NOMO-1 treated with DMSO at 0.1 percent for 48 hours (cell line): ENCODE data around the gene VPS36.
"Not testable (repeated sequence)": the region's sequence is repeated elsewhere in the genome, so short reads cannot be mapped to it uniquely, and the experiment has no call there.

ENCODE experiments used
- DNase-seq: peaks from one replicate; lab custom pipeline; 2025; ENCODE audit not compliant: unreplicated experiment; lab: John Stamatoyannopoulos, UW

The VPS36 gene

DNA sequence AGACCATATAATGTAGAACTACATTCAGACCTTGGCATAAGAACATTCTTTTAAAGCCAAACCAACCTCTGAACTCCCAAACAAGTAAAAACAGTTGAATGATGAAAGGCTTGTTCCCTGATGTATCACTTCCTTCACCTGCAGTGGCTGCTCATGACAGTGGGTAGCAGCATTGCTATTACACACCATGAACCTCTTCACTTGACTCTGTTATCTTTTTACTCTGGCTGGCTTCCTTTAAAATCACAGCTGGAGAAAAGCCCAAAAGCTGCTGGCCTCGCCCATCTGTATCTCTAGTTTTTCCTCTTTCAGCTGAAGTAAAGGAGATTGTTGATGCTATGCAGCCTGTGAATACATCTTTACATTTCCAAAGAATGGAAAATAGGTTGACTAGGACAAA lies 67.1 kb downstream of the VPS36 start:
- no peak for DNase-seq

DNA sequence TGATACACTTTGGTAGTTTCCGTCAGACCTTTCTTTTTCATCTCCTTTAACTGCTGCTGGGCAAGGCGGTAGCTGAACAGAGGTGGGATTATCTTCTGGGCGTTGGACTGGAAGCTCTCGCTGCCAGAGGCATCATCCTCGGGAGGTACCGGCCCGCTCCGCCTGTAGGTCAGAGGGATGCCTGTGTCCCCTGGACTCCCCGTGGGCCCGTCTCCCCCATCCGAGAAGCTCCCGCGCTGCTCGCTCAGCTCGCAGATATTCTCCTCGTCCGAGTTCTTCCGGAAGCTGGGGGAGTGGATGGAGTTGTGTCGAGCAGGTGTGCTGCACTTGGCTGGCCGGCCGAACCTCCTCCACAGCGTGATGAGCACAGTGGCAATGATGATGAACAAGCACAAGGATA lies 72.1 kb downstream of the VPS36 start:
- DNase-seq, result no peak

DNA sequence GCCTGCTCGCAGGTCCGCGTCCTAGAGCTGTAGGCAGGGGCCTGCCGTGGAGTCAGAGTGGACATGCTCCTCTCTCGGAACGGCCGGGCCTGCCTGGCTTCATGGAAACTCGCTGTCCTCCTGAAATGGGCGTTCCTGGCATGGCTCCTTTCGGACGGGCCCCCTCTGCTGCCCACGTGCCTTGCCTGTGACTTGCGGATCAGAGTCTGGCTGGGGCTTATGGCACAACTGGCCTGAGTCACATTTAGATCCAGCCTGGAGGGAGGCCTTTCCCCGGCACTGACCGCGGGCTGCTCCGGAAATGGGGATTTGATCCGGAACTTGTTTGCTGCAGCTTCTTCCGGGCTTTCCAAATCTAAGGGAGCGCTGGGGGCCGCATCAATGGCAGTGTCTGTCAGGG lies 72.5 kb downstream of the VPS36 start:
- no peak for DNase-seq

DNA sequence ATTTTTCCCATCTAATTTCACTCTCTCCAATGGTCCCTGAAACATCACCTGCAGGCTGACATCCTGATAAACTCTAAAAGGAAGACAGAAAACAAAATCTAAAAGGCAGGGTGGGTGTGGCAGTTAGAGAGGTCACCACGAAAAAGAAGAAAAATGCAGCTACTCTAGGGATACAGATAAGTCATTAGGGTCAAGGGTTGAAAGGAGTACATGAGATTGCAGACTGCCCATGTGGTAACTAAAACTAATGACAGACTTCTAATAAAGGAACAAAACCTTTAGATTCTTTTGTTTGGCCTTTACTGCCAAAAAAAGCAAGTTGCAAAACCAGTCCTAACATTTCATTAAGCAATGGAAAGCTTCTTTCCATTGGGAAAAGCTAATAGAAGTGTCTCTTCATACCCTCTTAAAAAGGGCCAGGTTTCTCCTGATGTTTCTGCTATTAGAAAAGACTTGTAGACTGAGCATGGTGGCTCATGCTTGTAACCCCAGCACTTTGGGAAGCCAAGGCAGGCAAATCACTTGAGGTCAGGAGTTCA lies 75.5 kb downstream of the VPS36 start:
- no peak for DNase-seq

DNA sequence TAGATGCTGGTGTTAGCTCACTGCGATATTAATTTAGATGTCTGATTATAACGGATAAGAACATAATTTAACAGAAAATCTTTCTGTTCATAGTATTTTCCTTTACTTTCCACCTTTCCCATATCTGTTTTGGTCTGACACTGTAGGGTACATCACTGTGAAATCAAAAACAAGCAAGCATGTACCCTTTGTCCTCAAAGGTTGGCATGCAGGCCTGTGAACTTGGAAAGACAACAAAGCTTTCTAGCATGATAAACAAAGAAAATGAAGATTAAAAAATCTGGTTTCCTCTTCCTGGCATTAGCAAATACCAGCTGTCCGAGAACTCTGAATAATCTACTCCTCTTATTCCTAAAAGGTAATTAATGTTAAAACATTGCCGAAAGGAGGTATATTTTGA lies 76.0 kb downstream of the VPS36 start:
- no peak for DNase-seq

DNA sequence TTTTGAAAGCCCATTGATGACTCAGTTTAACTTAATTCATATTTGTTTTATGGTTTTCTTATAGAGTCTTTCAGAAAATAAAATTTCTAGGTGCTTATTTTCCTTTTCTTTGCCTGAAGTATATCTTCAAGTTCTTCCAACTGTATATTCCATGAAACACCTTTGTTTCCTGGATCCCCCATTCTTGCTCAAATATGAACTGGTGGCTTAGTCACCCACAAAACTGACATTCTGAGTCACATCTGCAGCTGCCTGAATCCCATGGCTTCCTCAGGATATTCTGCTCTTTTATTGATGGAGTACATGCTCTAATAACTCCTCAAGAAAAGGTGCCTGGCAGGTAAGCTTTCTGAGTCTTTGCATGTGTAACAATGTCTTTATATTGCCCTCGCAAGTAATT lies 77.2 kb downstream of the VPS36 start:
- DNase-seq, result not testable (repeated sequence)

DNA sequence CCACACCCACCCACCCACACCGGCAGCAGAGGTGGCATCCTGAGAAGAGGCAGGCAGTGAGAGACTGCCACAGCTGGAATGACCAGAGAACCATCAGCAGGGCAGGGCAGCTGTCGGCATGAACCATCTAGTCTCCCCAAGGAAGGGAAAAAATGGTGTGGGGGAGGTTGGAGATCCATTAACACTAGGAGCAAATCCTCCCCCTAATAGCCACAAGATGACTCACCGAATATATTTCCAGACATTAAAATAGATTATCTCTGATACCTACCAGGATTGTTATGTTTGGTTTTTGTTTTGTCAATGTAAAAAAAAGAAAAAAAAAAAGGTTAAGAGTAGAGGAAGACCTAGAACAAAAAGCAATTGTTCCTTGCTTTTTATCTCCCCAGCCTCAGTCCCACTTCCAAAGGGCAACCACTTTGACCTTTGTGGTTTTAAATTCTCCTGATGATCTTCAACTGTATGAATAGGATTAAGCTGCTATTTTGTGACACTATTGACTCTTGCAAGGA lies 78.6 kb downstream of the VPS36 start:
- DNase-seq, result no peak

DNA sequence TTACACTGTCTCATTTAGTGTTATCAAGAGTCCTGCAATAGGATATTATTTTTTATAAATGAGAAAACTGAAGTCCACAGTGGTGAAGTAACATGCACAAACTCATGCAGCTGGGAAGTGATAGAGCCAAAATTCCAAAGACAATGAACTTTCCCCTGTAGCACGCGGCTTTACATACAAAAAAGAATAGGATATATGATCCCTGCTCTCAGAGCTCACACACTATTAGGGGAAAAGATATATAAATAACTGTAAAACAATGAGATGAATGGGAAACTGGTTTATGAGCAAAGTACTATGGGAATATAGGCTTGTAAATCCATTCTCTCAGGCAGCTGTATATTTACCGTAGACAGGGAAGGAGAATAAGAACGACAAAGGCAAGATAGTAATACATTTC lies 84.1 kb downstream of the VPS36 start:
- no peak for DNase-seq
